Measurements from ENCODE around the gene CYP27B1.
"Not testable (repeated sequence)": the region's sequence is repeated elsewhere in the genome, so short reads cannot be mapped to it uniquely, and the experiment has no call there.

The CYP27B1 gene

DNA sequence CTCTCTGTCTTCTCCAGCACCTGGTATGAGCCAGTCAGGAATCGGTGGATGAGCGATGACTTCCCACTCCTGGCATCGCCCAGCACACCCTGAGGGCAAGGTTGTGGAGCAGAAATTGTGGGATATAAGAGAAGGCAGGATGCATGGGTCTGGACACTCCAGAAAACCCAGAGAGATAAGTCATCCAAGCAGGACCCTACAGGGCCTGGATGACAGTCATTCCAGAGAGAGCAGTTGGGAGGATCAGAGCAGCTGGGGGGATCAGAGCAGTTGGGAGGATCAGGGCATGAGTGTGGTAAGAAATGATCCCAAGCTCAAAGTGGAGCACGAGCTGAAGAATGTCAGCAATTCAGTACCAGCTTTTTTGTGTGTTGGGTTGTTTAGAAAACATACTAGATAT is 32.3 kb downstream of the CYP27B1 start:
- no peak for DNase-seq

DNA sequence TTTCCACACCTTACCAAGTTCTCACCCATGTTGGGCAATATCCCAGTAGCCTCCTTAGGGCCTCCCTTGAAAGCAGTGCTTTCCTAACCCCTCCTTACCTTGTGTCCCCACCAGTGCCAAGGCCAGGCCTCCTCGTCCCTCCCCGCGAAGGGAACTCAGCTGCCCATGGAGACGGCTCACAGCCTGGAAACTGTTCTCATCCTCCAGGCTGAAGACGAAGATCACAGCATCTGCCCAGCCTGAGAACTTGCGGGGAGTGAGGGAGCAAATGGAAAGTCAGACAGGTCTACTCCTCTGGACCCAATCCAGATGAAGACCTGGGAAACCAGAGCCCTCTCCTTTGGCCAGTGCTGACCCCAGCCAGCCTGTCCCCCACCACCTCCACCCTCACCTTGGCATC is 33.0 kb downstream of the CYP27B1 start:
- no peak for DNase-seq

DNA sequence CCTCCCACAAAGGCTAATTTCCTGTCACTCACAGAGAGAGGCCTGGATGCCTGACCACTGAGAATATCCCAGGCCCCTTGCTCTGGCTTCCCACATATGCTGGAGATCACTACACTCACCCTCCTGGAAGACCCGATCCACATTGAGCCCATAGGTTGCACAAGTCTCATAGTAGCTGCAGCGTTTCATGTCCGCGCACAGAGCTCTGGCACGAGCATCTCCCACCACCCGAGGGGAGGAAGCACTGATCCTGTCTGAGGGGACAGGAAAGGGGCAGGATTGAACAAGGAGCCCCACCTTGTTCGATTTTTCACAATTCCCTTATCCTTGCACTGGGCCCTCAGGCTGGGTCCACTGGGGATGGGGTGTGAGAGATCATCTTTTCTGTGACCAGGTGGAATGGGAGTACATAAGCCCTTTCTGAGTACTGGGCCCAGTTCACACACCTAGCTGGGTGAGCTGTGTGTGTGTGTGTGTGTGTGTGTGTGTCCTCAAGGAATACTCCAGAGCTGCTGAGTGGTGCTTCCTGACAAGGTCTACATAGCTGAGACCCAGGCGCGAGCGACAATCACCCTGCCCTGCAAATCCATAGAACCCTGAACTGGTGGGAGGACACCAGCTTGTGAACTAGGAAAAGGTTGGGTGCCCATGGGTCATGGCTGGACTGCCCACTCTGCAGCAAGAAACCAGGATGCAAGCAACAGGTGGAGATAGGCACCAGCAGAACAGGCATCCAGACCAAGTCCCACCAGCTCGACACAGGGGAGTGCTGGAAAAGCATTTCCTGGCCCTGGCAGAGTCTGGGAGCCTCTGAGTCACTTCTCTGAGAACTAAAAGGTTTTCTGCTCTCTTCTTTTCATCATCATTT is 33.9 kb downstream of the CYP27B1 start:
- DNase-seq: no peak

- no peak for DNase-seq
Measured at GRCh38 chr12:57732270-57732669, 34.6 kb downstream of the CYP27B1 start.

DNA sequence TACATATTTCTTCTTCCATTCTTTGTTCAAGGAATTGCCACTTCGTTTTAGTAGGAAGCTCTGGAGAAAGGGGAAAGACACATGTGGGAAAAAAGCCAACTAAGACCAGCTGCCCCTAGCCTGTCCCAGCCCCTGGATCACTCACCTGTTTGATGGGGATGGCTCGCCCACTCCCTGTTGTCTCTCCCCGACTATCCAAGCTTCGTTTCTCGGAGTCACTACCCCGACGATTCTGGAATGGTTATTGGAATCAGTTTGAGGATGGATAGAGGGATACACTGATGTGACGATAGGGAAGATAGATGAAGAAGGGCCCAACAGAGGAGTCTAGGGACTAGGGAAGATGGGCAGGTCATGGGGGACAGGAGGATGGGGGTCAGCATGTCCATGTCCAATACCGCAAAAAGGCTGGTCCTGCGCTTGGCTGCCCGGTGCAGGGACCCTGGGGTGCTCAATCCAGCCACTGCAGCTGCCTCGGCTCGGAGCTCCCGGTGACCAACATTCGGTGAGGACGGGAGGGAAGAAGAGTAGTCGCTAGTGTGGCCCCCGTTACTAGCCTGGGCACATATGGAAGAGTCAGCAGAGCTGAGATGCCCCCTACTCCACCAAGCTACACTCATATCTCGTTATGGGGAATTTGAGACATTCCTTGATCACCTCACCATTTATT is 35.3 kb downstream of the CYP27B1 start:
- DNase-seq: no peak

- DNase-seq: no peak
Measured at GRCh38 chr12:57730336-57731067, 36.4 kb downstream of the CYP27B1 start.

GRCh38 chr12:57729321-57729844 is 37.5 kb downstream of the CYP27B1 start:
- no peak for DNase-seq

DNA sequence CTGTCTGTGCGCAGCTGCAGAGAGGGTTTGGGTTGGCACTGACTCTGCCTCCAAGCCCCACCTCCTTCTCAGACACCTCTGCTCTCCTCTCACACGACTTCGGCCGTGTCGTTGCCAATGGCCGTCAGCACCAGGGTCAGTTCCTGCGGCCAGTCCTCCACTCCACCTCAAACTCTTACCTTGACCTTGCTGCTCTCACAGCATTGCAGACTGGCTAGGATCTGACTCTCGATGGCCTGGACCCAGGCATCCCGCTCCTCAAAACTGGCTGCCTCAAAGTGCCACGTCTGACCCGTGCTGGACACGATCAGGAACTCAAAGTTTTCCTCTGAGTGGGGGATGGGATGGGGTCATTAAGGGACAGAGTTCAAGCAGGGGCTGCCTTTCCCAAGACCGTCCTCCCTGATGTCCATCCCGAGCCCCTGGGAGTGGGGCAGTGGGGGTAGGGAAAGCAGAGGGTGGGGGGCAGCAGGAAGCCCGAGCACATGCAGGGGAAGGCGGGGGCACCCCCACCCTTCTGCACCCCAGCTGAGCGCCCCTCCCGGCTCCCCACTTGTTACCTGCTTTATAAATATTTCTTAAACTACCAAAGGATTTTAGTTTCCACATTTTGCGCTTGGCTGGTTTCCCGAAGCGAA is 39.0 kb downstream of the CYP27B1 start:
- no peak for DNase-seq

DNA sequence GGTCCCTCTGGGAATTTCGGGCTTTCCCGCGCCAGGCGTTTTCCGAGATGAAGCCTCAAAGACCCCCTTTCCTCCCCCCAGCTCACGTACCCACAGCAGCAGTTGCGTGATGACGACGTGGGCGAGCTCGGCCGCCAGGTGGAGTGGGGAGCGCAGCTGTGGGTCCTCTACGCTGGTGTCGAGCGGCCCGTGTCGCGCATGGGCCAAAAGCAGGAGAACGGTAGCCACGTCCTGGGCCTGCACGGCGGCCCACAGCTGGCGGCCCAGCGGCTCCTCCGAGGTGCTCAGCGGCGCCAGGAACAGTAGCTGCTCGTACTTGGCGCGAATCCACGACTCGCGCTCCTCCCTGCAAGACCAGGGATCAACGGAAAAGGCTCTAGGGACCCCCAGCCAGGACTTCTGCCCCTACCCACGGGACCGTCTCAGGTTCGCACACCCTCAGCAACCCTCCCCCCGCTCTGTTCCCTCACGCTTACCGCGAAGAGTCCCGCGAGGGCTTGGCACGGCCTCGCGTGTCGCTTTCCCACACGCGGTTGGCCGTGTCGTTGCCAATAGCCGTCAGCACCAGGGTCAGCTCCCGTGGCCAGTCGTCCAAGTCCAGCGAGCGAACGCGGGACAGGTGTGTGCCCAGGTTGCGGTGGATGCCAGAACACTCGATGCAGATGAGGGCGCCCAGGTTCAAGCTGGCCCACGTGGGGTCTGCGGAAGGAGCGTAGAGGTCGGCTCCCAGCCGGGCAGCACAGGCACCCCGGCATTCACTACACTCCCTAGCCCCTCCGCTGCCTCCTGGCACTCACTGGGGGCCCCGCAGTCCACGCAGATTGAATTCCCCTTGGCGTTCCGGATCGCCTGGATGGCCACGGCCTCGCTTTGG is 39.8 kb downstream of the CYP27B1 start:
- no peak for DNase-seq

DNA sequence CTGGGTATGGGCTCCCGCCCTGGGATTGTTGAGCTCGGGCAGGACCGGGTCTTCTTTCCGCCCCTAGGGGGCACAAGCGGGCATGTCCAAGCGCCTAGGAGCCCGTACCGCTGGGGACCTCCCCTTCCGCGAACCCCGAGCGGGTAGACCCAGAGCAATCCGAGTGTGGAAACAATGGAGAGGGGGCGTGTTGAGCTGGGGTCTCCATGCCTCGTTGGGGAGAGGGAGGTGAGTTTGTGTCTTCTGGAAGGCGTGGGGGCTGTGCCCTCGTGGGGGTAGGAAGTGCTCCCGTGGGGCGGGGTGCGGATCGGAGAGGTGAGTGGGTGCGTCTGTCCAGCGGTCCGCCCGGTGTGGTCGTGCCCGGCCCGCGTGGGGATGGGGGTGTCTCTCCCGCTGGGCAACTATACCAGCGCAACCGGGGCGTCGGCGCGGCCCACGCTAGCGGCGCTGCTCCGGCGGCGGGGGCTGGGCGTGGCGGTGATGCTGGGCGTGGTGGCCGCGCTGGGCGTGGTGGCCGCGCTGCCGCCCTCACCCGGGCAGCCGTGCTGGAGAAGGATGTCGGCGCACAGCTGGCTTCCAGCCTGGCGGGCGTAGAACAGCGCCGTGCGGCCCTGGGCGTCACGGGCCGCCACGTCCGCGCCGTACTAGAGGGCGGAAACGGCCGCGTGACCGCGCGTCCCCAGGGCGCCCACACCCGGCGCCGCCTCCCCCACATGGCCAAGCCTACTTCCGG is 40.6 kb downstream of the CYP27B1 start:
- DNase-seq: peak; percentile 41 to 44

GRCh38 chr12:57725851-57726150 is 41.1 kb downstream of the CYP27B1 start:
- no peak for DNase-seq

GRCh38 chr12:57724936-57725740 is 41.7 kb downstream of the CYP27B1 start:
- DNase-seq: no peak

- DNase-seq: no peak
Measured at GRCh38 chr12:57724003-57724935, 42.6 kb downstream of the CYP27B1 start.

DNA sequence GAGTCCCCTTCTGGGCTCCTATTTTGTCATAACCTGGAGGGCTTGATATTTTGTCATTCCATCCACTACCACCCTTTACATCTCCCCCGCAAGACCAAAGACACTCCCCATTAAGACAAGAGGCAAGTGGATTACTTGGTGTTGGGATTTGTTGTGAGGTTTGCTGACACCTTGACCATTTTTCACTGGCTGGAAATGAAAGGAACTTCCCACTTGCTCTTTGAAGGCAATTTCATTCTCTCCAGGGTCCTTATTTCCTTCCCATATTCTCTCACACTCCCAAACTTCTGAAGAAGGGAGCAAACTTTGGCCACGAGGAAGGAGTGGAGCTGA is 43.3 kb downstream of the CYP27B1 start:
- no peak for DNase-seq

- no peak for DNase-seq
Measured at GRCh38 chr12:57722716-57723629, 43.9 kb downstream of the CYP27B1 start.

GRCh38 chr12:57721846-57722608 is 44.9 kb downstream of the CYP27B1 start:
- DNase-seq: not testable (repeated sequence)

Data from hippocampal formation (tissue), 2 donors.